DMS153 (cell line): ENCODE measurements around the gene BLOC1S1.
"Not testable (repeated sequence)": the region's sequence is repeated elsewhere in the genome, so short reads cannot be mapped to it uniquely, and the experiment has no call there.

ENCODE experiments used
- DNase-seq: peaks from one replicate; lab custom pipeline; 2025; lab: John Stamatoyannopoulos, UW

Gene BLOC1S1

DNA sequence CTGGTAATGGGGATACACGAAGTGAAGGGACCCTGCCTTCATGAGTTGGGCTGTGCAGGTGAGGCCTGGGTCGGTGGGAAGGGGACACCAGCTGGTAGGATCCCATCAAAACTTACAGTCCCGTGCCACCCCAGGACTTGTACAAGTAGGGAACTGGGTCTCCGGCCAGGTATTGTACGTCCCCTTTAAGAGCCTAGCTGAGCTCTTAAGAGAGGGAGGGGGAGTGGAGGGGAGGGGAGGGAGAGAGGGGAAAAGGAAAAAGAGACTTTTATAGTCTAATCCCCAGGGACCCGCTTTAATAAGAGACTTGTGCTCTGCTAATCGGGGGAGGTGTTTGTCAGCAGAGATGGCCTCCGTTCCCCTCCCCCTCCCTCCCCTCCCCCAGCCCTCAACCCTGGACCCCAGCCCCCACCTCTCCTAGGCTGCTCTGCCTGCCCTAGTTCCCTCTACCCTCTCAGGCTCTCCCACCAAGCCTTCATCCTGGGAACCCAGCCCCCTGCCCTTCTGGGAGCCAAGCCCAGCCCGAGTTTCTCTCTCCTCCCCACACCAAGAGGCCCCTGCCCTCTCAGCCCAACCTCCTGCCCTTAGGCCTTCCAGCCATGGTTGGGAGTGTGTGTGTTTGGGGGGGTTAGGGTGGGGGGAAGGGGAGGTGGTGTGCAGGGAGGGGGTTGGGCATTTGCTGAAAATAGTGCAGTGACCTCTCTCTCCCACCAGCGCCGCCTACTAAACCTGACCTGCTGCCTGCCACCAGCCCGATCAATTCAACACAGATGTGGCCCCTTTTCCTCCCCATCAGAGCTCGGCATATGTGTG is 29.7 kb downstream of the BLOC1S1 start:
- peak; percentile 80 for DNase-seq

DNA sequence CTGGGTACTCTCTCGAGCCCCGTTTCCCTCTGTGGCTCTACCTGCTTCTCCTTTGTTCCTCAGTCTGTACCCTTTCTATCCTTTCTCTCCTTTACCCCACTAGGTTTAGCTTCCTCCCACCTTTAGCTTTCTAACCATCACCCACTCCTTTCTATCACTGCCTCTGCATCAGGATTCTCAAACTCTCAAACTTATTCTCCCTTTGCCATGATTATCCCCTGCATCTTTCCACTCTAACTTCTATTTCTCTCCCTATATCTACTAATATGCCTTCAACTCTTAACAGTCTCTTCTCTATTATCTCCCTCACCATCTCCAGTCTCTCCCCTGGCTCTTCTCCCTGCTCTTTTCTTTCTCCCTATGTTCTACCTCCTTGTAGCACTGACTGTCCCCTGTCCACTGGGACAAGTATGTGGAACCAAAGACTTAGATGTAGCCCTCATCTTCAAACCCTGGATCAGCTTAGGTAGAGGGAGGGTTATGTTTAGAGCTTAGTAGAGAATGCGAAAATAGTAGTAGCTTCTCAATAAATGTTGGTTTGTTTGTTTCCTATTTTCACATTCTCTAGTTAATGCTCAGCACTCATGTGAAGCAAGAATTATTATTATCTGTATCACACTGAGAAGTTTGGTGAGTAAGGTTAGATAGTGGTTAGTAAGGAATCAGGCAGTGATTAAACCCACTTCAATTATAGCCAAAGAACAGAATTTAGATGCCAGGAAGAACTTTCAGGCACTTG is 30.5 kb downstream of the BLOC1S1 start:
- DNase-seq = no peak

DNA sequence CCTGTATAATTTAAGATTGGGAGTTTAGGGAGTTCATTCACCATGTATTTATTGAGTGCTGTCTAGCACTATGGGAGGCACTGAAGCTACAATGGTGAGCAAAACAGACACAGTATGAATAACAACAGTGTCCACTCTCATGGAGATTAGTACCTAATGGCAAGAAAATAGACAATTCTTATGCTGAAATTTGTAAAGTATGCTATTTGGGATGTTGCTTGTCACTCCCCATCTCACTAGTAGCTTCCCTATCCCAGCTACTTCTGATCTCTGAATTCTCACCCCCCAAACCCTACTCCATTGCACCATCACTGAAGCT is 31.0 kb downstream of the BLOC1S1 start:
- no peak for DNase-seq

DNA sequence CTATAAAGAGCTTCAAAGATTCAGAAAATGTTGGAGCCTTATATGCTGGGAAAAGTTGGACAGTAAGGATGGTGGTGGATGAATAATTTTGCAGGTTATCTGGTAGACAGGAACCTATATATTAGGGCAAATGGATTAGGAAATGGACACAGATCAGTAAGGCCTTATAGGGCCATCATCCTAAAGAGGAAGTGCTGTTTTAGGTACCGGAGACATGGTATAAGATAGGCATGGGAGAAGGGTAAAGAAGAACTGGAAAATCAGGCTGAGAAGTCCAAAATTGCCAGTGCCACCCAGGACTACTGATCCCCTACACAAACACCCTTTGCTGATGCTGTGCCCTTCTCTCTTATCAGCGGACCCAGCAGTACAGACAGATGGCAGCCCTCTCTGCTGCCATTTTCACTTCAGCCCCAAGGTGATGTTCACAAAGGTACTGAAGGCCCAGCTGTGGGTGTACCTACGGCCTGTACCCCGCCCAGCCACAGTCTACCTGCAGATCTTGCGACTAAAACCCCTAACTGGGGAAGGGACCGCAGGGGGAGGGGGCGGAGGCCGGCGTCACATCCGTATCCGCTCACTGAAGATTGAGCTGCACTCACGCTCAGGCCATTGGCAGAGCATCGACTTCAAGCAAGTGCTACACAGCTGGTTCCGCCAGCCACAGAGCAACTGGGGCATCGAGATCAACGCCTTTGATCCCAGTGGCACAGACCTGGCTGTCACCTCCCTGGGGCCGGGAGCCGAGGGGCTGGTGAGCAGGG is 32.6 kb downstream of the BLOC1S1 start:
- DNase-seq = no peak

DNA sequence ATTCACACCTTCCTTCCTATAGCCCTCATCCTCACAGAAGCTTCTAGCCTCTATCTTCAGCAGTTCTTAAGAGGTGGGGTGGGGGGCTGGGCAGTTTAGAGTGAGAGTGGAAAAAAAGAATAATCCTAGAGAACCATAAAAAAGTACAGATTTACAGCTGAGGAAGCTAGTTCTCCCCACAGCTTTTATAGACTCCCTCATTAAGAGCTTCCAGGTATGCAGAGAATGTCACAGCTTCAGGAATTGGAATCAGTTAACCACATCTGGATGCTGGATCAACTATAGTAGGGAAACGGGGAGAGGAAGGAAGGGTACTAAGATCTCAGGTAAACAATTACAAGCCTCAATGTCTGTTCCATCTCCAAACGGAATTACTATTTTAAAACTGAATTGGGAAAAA is 39.4 kb downstream of the BLOC1S1 start:
- DNase-seq = no peak

DNA sequence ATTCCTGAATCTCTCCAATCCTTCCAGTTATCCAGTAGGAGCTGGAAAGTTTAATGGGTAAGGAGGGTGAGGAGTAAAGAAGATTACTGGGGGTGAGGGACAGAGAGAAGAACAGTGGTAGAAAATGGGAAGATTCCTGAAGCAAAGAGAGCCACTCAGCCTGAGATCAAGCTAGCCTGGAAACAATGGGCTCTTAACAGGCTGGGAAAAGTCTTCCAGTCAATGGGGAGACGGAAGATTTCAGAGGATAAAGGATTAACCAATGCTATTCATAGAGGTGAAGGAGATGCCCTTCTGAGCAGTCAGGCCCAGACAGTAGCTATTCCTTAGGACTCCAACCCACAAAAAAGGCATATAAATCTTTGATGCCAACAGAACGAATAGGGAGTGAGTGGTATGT is 41.9 kb downstream of the BLOC1S1 start:
- no peak for DNase-seq

DNA sequence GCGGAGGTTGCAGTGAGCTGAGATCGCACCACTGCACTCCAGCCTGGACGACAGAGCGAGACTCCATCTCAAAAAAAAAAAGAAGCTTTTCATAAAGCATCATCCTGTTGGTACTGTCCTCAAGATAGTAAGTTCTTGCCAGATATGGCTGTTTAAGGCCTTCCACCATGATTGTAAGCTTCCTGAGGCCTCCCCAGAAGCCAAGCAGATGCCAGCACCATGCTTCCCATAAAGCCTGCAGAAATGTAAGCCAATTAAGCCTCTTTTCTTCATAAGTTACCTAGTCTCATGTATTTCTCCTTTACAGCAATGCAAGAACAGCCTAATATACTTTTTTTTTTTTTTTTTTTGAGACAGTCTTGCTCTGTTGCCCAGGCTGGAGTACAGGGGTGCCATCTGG is 42.7 kb downstream of the BLOC1S1 start:
- DNase-seq = not testable (repeated sequence)

DNA sequence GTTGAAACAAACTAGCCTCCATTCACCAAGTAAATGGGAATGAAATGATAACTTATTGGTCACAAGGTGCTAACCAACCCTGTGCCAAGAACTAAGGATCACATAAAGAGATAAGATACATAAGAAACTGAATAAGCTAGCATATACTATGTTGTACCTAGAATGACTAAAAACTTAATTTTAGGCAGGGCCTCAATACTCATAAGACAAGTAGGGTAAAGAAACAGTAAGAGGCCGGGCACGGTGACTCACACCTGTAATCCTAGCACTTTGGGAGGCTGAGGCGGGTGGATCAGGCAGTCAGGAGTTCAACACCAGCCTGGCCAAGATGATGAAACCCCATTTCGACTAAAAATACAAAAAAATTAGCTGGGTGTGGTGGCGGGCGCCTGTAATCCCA is 44.8 kb downstream of the BLOC1S1 start:
- no peak for DNase-seq

DNA sequence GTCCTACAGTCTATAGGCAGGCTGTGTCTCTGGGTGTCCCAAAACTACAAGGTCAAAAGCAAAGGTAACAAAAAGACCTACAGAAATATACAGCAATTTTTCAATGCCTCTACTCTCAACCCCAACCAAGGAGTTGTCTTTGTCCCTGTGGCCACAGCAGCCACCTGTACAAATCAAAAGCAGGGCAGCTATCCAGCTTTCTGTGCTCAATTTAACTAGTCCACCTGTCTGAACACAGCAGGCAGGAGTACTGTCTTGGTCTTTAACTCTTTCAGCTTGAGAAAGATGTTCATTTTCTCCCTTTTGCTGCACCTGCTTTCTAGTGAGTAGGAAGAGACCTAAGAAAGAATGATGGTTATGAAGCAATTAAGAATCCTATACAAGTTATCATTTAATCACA is 46.8 kb downstream of the BLOC1S1 start:
- no peak for DNase-seq

DNA sequence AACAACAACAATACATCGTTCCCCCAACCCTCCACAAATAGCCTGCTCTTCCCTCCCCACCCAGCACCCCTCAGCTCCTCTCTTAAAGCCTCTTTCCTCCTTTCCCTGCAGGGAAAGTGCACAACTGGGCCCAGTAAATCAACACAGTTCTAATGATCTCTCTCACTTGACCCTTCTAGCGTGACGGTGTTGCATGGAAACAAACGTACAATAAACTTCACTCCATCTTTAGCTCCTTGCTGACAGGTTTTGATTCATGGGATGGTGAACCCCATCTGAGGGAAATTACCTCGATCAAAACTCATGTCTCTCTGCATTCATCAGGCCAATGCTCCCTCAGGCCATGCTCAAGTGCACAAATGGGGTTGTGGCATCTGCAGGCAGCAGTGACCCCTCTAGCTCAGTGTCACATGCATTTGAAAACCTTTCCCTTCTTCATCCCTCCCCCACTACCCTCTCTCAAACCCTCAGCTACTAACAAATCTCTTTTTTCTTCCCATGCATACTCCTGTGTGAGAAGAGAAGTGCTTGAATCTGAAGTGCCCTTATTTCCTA is 50.0 kb downstream of the BLOC1S1 start:
- no peak for DNase-seq

DNA sequence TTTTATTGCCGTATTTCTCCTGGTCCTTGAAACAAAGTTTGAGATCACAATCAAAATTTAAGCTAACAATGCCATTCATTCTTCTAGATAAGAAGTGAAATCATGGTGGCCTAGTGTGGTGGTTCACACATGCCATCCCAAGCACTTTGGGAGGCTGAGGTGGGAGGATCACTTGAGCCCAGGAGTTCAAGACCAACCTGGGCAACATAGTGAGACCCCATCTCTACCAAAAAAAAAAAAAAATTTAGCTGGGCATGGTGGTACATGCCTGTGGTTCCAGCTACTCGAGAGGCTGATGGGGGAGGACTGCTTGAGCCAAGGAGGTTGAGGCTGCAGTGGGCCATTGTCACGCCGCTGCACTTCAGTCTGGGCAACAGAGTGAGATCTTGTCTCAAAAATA is 51.3 kb downstream of the BLOC1S1 start:
- no peak for DNase-seq
